ENCODE measurements around the gene NAT14.

- TF ChIP-seq L3MBTL2 (conservative IDR thresholded peaks at IDR 0.05) (no peak), FOXM1 (IDR thresholded peaks at IDR 0.05; ENCODE audit: borderline replicate concordance) (no peak), BHLHE40 (IDR thresholded peaks at IDR 0.05; ENCODE audit: borderline replicate concordance) (no peak), SP1 (IDR thresholded peaks at IDR 0.05) (no peak), LEF1 (IDR thresholded peaks at IDR 0.05; ENCODE audit: borderline replicate concordance) (no peak), NFRKB (IDR thresholded peaks at IDR 0.05) (no peak), ARNT (IDR thresholded peaks at IDR 0.05) (no peak), PKNOX1 (IDR thresholded peaks at IDR 0.05) (no peak)
Observed at GRCh38 chr19:55516878-55517620, 32.1 kb downstream of the NAT14 start.

All from HEK293T (cell line).